GM12878 (cell line): Measurements from ENCODE around the gene ARMC3. TPM values are rescaled to one million over a fixed set of nuclear protein-coding genes. Genes with fewer than 3 reads are reported as not detected.

Experiments used
- ATAC-seq: fragments of 200-7000 bp; cut with Tn5 transposase; 3 replicates; pipeline ENCODE4 v1.9.1; 2020; ENCODE audit warnings: mild to moderate bottlenecking, moderate library complexity
- BruUV-seq: library from RNA; stranded (reverse); fragments of 400-500 nt; replicated peaks from 2 replicates; lab custom pipeline; 2021; lab: Mats Ljungman, UMichigan
- CTCF ChIA-PET: fragments of 300-600 bp; sonication (Branson Sonifier 250); formaldehyde crosslinking; extraction: SDS; loops from one replicate; lab custom pipeline; 2021; ENCODE audit warnings: inconsistent platforms; lab: Yijun Ruan, JAX
- POLR2A ChIA-PET: fragments of 350-600 bp; formaldehyde crosslinking; extraction: SDS; loops from one replicate; lab custom pipeline; 2021; ENCODE audit warnings: inconsistent platforms; lab: Charles Lee
- RAD21 ChIA-PET: fragments of 300-600 bp; sonication (Branson Sonifier 250); formaldehyde crosslinking; loops from one replicate; lab custom pipeline; 2023; ENCODE audit warnings: antibody characterized with exemption; ENCODE audit not compliant: unreplicated experiment; lab: Charles Lee
- SMC1A ChIA-PET: fragments of 300-600 bp; sonication (Branson Sonifier 250); formaldehyde crosslinking; loops from one replicate; lab custom pipeline; 2023; ENCODE audit not compliant: unreplicated experiment, uncharacterized antibody; lab: Charles Lee
- DNase-seq: peaks from one replicate; pipeline ENCODE4 v3.0.0-alpha.2; 2011; ENCODE audit warnings: low read depth, low spot score
- FAIRE-seq: peaks from 3 replicates; lab custom pipeline; 2011; peaks lifted over from hg19 to GRCh38; lab: Jason Lieb, UNC
- H2AFZ ChIP-seq: 2 replicates; pipeline ENCODE4 v1.6.0; 2011; ENCODE audit warnings: low read depth, low read length, control low read depth; ENCODE audit not compliant: control insufficient read depth
- H3K27ac ChIP-seq: 2 replicates; pipeline ENCODE4 v1.5.1; 2011; ENCODE audit warnings: control low read depth; ENCODE audit not compliant: control insufficient read depth, insufficient read depth
- H3K27me3 ChIP-seq, 2 experiments: replicated peaks in 1 of 2; 2 replicates each; pipeline versions ENCODE4 v1.6.0 to v1.6.1; 2011; ENCODE audit warnings: low read length in 1 of 2; ENCODE audit not compliant: control insufficient read depth in 2 of 2, insufficient read depth in 2 of 2
- H3K36me3 ChIP-seq, 2 experiments: 2 replicates each; pipeline ENCODE4 v1.5.1; 2011; ENCODE audit warnings: low read length in 1 of 2; ENCODE audit not compliant: control insufficient read depth in 2 of 2, insufficient read depth in 2 of 2
- H3K4me1 ChIP-seq: 2 replicates; pipeline ENCODE4 v1.6.1; 2011; ENCODE audit warnings: mild to moderate bottlenecking, low read length, moderate library complexity, mixed read lengths; ENCODE audit not compliant: control insufficient read depth, insufficient read depth
- H3K4me2 ChIP-seq: 2 replicates; pipeline ENCODE4 v1.6.0; 2011; ENCODE audit warnings: control low read depth; ENCODE audit not compliant: control insufficient read depth, insufficient read depth
- H3K4me3 ChIP-seq: fragments of 200-600 bp; sonication (generic); 2 replicates; pipeline ENCODE4 v1.5.1; 2016
- H3K79me2 ChIP-seq: 2 replicates; pipeline ENCODE4 v1.6.0; 2011; ENCODE audit warnings: low read length; ENCODE audit not compliant: control insufficient read depth, insufficient read depth
- H3K9ac ChIP-seq: 2 replicates; pipeline ENCODE4 v1.8.0; 2011; ENCODE audit warnings: low read length, control low read depth, mixed read lengths; ENCODE audit not compliant: control insufficient read depth, insufficient read depth
- H3K9me3 ChIP-seq: replicated peaks from 3 replicates; pipeline ENCODE4 v1.5.1; 2011; ENCODE audit warnings: mild to moderate bottlenecking, low read length; ENCODE audit not compliant: control insufficient read depth, insufficient read depth
- H4K20me1 ChIP-seq: 2 replicates; pipeline ENCODE4 v1.6.0; 2011; ENCODE audit not compliant: control insufficient read depth, insufficient read depth
- CHD2 ChIP-seq: IDR thresholded peaks from 2 replicates; pipeline ENCODE4 v1.6.1; 2011; ENCODE audit warnings: low read depth, low read length, improper control_type of control experiment, borderline replicate concordance
- CREB1 ChIP-seq: IDR thresholded peaks from 2 replicates; pipeline ENCODE4 v1.6.1; 2012; ENCODE audit warnings: low read depth, mild to moderate bottlenecking, inconsistent platforms
- DPF2 ChIP-seq: fragments of 450-650 bp; IDR thresholded peaks from 2 replicates; pipeline ENCODE4 v1.6.1; 2017; ENCODE audit warnings: mild to moderate bottlenecking
- PRDM15 ChIP-seq: fragments of 450-650 bp; formaldehyde crosslinking; IDR thresholded peaks from 2 replicates; pipeline ENCODE4 v1.4.0; 2020; ENCODE audit warnings: mild to moderate bottlenecking, moderate library complexity
- RFX5 ChIP-seq: IDR thresholded peaks from 2 replicates; pipeline ENCODE4 v1.6.1; 2011; ENCODE audit warnings: low read depth, low read length, improper control_type of control experiment
- USF2 ChIP-seq: IDR thresholded peaks from 2 replicates; pipeline ENCODE4 v1.6.1; 2011; ENCODE audit warnings: low read depth, low read length, improper control_type of control experiment, borderline replicate concordance
- whole genome bisulfite sequencing: methylation state at CpG from one replicate; pipeline ENCODE4 v1.1.6; 2016; ENCODE audit warnings: low lambda C conversion rate; ENCODE audit not compliant: insufficient replicate concordance, insufficient coverage; ENCODE audit errors: missing lambda C conversion rate; 5-methylcytosine and 5-hydroxymethylcytosine counted together
- in situ Hi-C: fragments of 300-500 bp; cut with MboI; formaldehyde crosslinking; loops from 9 replicates; pipeline ENCODE4 v1.14.3; 2018; ENCODE audit warnings: mixed read lengths
- intact Hi-C: fragments of 100-400 bp; cut with micrococcal nuclease; formaldehyde crosslinking; loops from one replicate; pipeline ENCODE4 v1.14.2; 2022; ENCODE audit not compliant: unreplicated experiment
- polyA plus RNA-seq, 11 experiments: library from polyadenylated mRNA; depleted of rRNA in 4 of 11; unstranded in 6 of 11; stranded (reverse) in 5 of 11; fragments of >200 nt; fragmentation: Nextera tagmentation in 4 of 11; fragmentation: Illumina TruSeq in 1 of 11; extraction: Ambion mirVana in 4 of 11; extraction: Trizol in 1 of 11; gene quantifications; 1 replicate in 1 of 11; 2 replicates in 10 of 11; pipeline versions ENCODE4 v1.2.1 to v1.2.3, GENCODE V29; 2011 to 2016; ENCODE audit warnings: inconsistent platforms in 2 of 11, missing spikeins in 2 of 11, low read depth in 1 of 11
- total RNA-seq, 4 experiments: library from RNA; depleted of rRNA in 3 of 4; stranded (reverse); fragments of >200 nt in 3 of 4; fragmentation: Illumina TruSeq in 1 of 4; extraction: Trizol in 1 of 4; gene quantifications; 2 replicates each; pipeline versions ENCODE4 v1.2.1 to v1.2.3, GENCODE V29; 2013 to 2021
- TF ChIP-seq, protein P1 (sequence below): fragments of 450-650 bp; formaldehyde crosslinking; IDR thresholded peaks from 2 replicates; pipeline ENCODE4 v1.4.0; 2022; ENCODE audit warnings: mild to moderate bottlenecking, moderate library complexity

The ARMC3 gene
- total and polyA plus RNA-seq, 10 of the 15 experiments (the other 5 are each of a cell fraction or from before 2014, with no cell fraction given), result 0.01 to 0.06 TPM; not detected in 8

GRCh38 chr10:23078114-23078513 is 150.3 kb downstream of the ARMC3 start:
- Histone ChIP-seq H3K36me3 (no peaks in the 10 kb centered on the region), H3K4me3 (no peak overlapping the region), H3K27ac (no peak overlapping the region), H3K4me2 (no peak overlapping the region), H3K79me2 (no peaks in the 10 kb centered on the region), H3K27me3 (peaks cover 0 to 3% of the 10 kb centered on the region in 2 experiments; a peak in 2 of 4 replicates), H4K20me1 (no peaks in the 10 kb centered on the region), H3K4me1 (no peaks in the 10 kb centered on the region), H2AFZ (no peak overlapping the region), H3K9ac (no peak overlapping the region), H3K9me3 (no peaks in the 10 kb centered on the region)
- ChIA-PET RAD21 (no interaction called here), SMC1A (no interaction called here), CTCF (interaction anchor here (1.0 kb wide), 1 partner anchor 88 kb away, joined by 3 read pairs; no protein-coding TSS in a partner anchor), POLR2A (no interaction called here)
- no TSS peak for BruUV-seq
- TF ChIP-seq CREB1 (no peak), CHD2 (no peak), PRDM15 (no peak), DPF2 (no peak), USF2 (no peak), RFX5 (no peak)
- TF ChIP-seq, protein P1, sequence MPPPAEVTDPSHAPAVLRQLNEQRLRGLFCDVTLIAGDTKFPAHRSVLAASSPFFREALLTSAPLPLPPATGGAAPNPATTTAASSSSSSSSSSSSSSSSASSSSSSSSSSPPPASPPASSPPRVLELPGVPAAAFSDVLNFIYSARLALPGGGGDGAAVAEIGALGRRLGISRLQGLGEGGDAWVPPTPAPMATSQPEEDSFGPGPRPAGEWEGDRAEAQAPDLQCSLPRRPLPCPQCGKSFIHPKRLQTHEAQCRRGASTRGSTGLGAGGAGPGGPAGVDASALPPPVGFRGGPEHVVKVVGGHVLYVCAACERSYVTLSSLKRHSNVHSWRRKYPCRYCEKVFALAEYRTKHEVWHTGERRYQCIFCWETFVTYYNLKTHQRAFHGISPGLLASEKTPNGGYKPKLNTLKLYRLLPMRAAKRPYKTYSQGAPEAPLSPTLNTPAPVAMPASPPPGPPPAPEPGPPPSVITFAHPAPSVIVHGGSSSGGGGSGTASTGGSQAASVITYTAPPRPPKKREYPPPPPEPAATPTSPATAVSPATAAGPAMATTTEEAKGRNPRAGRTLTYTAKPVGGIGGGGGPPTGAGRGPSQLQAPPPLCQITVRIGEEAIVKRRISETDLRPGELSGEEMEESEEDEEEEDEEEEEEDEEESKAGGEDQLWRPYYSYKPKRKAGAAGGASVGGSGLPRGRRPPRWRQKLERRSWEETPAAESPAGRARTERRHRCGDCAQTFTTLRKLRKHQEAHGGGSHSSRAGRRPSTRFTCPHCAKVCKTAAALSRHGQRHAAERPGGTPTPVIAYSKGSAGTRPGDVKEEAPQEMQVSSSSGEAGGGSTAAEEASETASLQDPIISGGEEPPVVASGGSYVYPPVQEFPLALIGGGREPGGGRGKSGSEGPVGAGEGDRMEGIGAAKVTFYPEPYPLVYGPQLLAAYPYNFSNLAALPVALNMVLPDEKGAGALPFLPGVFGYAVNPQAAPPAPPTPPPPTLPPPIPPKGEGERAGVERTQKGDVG (CRISPR knock-in tag), result no peak
- WGBS, result 10% methylated on average over 2 of the region's 2 CpGs
- DNase-seq (no peak), FAIRE-seq (no peak), ATAC-seq (no peak)
- in situ Hi-C loops (no loop called here), intact Hi-C loops (loop anchor here (10.0 kb wide), 1 partner anchor 373 kb away; no protein-coding TSS in a partner anchor)
